IMR-90 (cell line): ENCODE data around the gene ABTB2. TPM values are rescaled to one million over a fixed set of nuclear protein-coding genes. Genes with fewer than 3 reads are reported as not detected.

Experiments used
- ATAC-seq: fragments of 200-7000 bp; cut with Tn5 transposase; 2 replicates; pipeline ENCODE4 v1.9.1; 2020; ENCODE audit warnings: low read depth, mild to moderate bottlenecking, moderate library complexity
- BruUV-seq: library from RNA; stranded (reverse); fragments of 400-500 nt; replicated peaks from 2 replicates; lab custom pipeline; 2021; lab: Mats Ljungman, UMichigan
- CTCF ChIA-PET: fragments of 300-600 bp; formaldehyde crosslinking; extraction: SDS; loops from one replicate; lab custom pipeline; 2021; ENCODE audit warnings: antibody characterized with exemption; lab: Yijun Ruan, JAX
- POLR2A ChIA-PET: fragments of 300-600 bp; sonication (Branson Sonifier 250); formaldehyde crosslinking; loops from one replicate; lab custom pipeline; 2022; ENCODE audit warnings: antibody characterized with exemption; ENCODE audit not compliant: unreplicated experiment; lab: Charles Lee
- DNase-seq: peaks from one replicate; pipeline ENCODE4 v3.0.0; 2013
- H2AFZ ChIP-seq: replicated peaks from 2 replicates; pipeline ENCODE3; 2013; ENCODE audit warnings: low read length, mild to moderate bottlenecking; ENCODE audit not compliant: poor library complexity
- H2AK5ac ChIP-seq: 2 replicates; pipeline ENCODE4 v1.6.1; 2013; ENCODE audit warnings: low read depth, low read length, inconsistent platforms
- H2AK9ac ChIP-seq: replicated peaks from 2 replicates; pipeline ENCODE3; 2013; ENCODE audit warnings: mild to moderate bottlenecking, low read depth, low read length, moderate library complexity; ENCODE audit not compliant: poor library complexity
- H2BK120ac ChIP-seq: 2 replicates; pipeline ENCODE4 v1.6.1; 2013; ENCODE audit warnings: low read depth, low read length, inconsistent platforms
- H2BK15ac ChIP-seq: 3 replicates; pipeline ENCODE4 v1.6.1; 2013; ENCODE audit warnings: low read depth, low read length, inconsistent platforms
- H2BK20ac ChIP-seq: 2 replicates; pipeline ENCODE4 v1.6.1; 2013; ENCODE audit warnings: low read depth, mild to moderate bottlenecking, inconsistent platforms, low read length, moderate library complexity
- H2BK5ac ChIP-seq: 2 replicates; pipeline ENCODE4 v1.6.1; 2013; ENCODE audit warnings: mild to moderate bottlenecking, low read depth, low read length, inconsistent platforms; ENCODE audit not compliant: poor library complexity, severe bottlenecking
- H3K14ac ChIP-seq: replicated peaks from 2 replicates; pipeline ENCODE4 v1.6.1; 2013; ENCODE audit warnings: low read depth, low read length, inconsistent platforms
- H3K18ac ChIP-seq: 2 replicates; pipeline ENCODE4 v1.6.1; 2013; ENCODE audit warnings: low read depth, low read length, control low read depth
- H3K23ac ChIP-seq: 2 replicates; pipeline ENCODE4 v1.6.1; 2013; ENCODE audit warnings: low read depth, low read length, inconsistent platforms
- H3K27ac ChIP-seq: 2 replicates; pipeline ENCODE4 v1.5.1; 2013; ENCODE audit warnings: mild to moderate bottlenecking, control low read depth, low read length; ENCODE audit not compliant: insufficient read depth
- H3K27me3 ChIP-seq: 2 replicates; pipeline ENCODE4 v1.6.1; 2013; ENCODE audit warnings: low read length; ENCODE audit not compliant: control insufficient read depth, insufficient read depth
- H3K36me3 ChIP-seq: 2 replicates; pipeline ENCODE4 v1.6.1; 2013; ENCODE audit warnings: low read length, mixed read lengths; ENCODE audit not compliant: control insufficient read depth, insufficient read depth
- H3K4ac ChIP-seq: 2 replicates; pipeline ENCODE4 v1.6.1; 2013; ENCODE audit warnings: low read depth, low read length, inconsistent platforms
- H3K4me1 ChIP-seq: 2 replicates; pipeline ENCODE4 v1.6.1; 2013; ENCODE audit warnings: low read length, mixed read lengths; ENCODE audit not compliant: control insufficient read depth, insufficient read depth
- H3K4me2 ChIP-seq: 2 replicates; pipeline ENCODE4 v1.6.1; 2013; ENCODE audit warnings: low read depth, mild to moderate bottlenecking, control low read depth, low read length, moderate library complexity
- H3K4me3 ChIP-seq: 2 replicates; pipeline ENCODE4 v1.5.1; 2013; ENCODE audit warnings: low read depth, mild to moderate bottlenecking, control low read depth, low read length, moderate library complexity; ENCODE audit not compliant: insufficient read depth
- H3K56ac ChIP-seq: 2 replicates; pipeline ENCODE4 v1.6.1; 2013; ENCODE audit warnings: low read length, inconsistent platforms; ENCODE audit not compliant: insufficient read depth; ENCODE audit errors: extremely low read depth
- H3K79me1 ChIP-seq, 2 experiments: 2 replicates each; pipeline ENCODE4 v1.6.1; 2013; ENCODE audit warnings: low read length in 2 of 2, inconsistent platforms in 1 of 2, low read depth in 1 of 2
- H3K9ac ChIP-seq: 2 replicates; pipeline ENCODE4 v1.6.1; 2013; ENCODE audit warnings: low read depth, low read length, control low read depth
- H3K9me1 ChIP-seq: 2 replicates; pipeline ENCODE4 v1.6.1; 2013; ENCODE audit warnings: low read length, inconsistent platforms; ENCODE audit not compliant: insufficient read depth
- H3K9me3 ChIP-seq: 2 replicates; pipeline ENCODE4 v1.6.1; 2013; ENCODE audit warnings: low read length; ENCODE audit not compliant: control insufficient read depth, insufficient read depth
- H4K20me1 ChIP-seq: 2 replicates; pipeline ENCODE4 v1.6.1; 2013; ENCODE audit warnings: low read length, inconsistent platforms; ENCODE audit not compliant: insufficient read depth
- H4K5ac ChIP-seq: 2 replicates; pipeline ENCODE4 v1.6.1; 2013; ENCODE audit warnings: mild to moderate bottlenecking, low read depth, low read length, control low read depth
- H4K8ac ChIP-seq, 2 experiments: 2 replicates each; pipeline ENCODE4 v1.6.1; 2013; ENCODE audit warnings: low read depth in 2 of 2, low read length in 2 of 2, control low read depth in 1 of 2, inconsistent platforms in 1 of 2
- H4K91ac ChIP-seq: 2 replicates; pipeline ENCODE4 v1.6.1; 2013; ENCODE audit warnings: low read depth, low read length, inconsistent platforms; ENCODE audit not compliant: insufficient read depth
- BHLHE40 ChIP-seq: fragments of 150-350 bp; IDR thresholded peaks from 2 replicates; pipeline ENCODE4 v1.6.1; 2016; ENCODE audit warnings: mild to moderate bottlenecking, low read depth, low read length
- CEBPB ChIP-seq: IDR thresholded peaks from 2 replicates; pipeline ENCODE4 v1.6.1; 2012; ENCODE audit warnings: low read depth, low read length, improper control_type of control experiment
- CHD1 ChIP-seq: IDR thresholded peaks from 2 replicates; pipeline ENCODE4 v1.6.1; 2012; ENCODE audit warnings: low read depth, low read length, improper control_type of control experiment
- CTCF ChIP-seq: conservative IDR thresholded peaks from 2 replicates; pipeline ENCODE4 v1.5.1; 2012; ENCODE audit warnings: mild to moderate bottlenecking, low read depth, low read length, improper control_type of control experiment
- FOS ChIP-seq: fragments of 150-350 bp; IDR thresholded peaks from 2 replicates; pipeline ENCODE4 v1.6.1; 2016; ENCODE audit warnings: low read depth, low read length
- MAFK ChIP-seq: IDR thresholded peaks from 2 replicates; pipeline ENCODE4 v1.6.1; 2012; ENCODE audit warnings: low read depth, low read length, improper control_type of control experiment
- MAZ ChIP-seq: IDR thresholded peaks from 2 replicates; pipeline ENCODE4 v1.6.1; 2012; ENCODE audit warnings: low read depth, mild to moderate bottlenecking, low read length, improper control_type of control experiment, moderate library complexity, borderline replicate concordance
- MXI1 ChIP-seq: IDR thresholded peaks from 2 replicates; pipeline ENCODE4 v1.6.1; 2012; ENCODE audit warnings: low read depth, mild to moderate bottlenecking, low read length, moderate library complexity, borderline replicate concordance
- NFE2L2 ChIP-seq: fragments of 150-350 bp; IDR thresholded peaks from 2 replicates; pipeline ENCODE4 v1.6.1; 2016; ENCODE audit warnings: low read depth, mild to moderate bottlenecking, low read length
- POLR2A ChIP-seq: IDR thresholded peaks from 2 replicates; pipeline ENCODE4 v1.6.1; 2012; ENCODE audit warnings: mild to moderate bottlenecking, low read depth, low read length
- RAD21 ChIP-seq: IDR thresholded peaks from 2 replicates; pipeline ENCODE4 v1.6.1; 2012; ENCODE audit warnings: low read length, improper control_type of control experiment
- RCOR1 ChIP-seq: IDR thresholded peaks from 2 replicates; pipeline ENCODE4 v1.6.1; 2012; ENCODE audit warnings: mild to moderate bottlenecking, low read length, improper control_type of control experiment; ENCODE audit not compliant: insufficient replicate concordance
- RFX5 ChIP-seq: IDR thresholded peaks from 2 replicates; pipeline ENCODE4 v1.8.0; 2012; ENCODE audit warnings: low read depth, mild to moderate bottlenecking, low read length, moderate library complexity
- SMC3 ChIP-seq: fragments of 150-350 bp; IDR thresholded peaks from 2 replicates; pipeline ENCODE4 v1.6.1; 2016; ENCODE audit warnings: low read depth, mild to moderate bottlenecking, antibody characterized with exemption, low read length, moderate library complexity
- USF2 ChIP-seq: fragments of 150-350 bp; IDR thresholded peaks from 2 replicates; pipeline ENCODE4 v1.6.1; 2017; ENCODE audit warnings: mild to moderate bottlenecking, antibody characterized with exemption, low read length, low read depth
- WGBS, 2 experiments: methylation state at CpG; one replicate each; pipeline versions ENCODE4 v1.1.5 to v1.1.7; 2013; ENCODE audit warnings: missing lambda C conversion rate in 2 of 2; ENCODE audit not compliant: insufficient read length in 1 of 2; ENCODE audit errors: extremely low coverage in 2 of 2; 5-methylcytosine and 5-hydroxymethylcytosine counted together
- dilution Hi-C: fragments of 300-500 bp; cut with HindIII; formaldehyde crosslinking; loops from one replicate; pipeline ENCODE4 v1.14.3; 2018; ENCODE audit warnings: low sequenced_read_pairs; ENCODE audit not compliant: unreplicated experiment
- in situ Hi-C: fragments of 300-500 bp; cut with MboI; formaldehyde crosslinking; loops from 3 replicates; pipeline ENCODE4 v1.14.3; 2019; ENCODE audit warnings: low sequenced_read_pairs, inconsistent platforms, mixed read lengths
- intact Hi-C: fragments of 100-400 bp; cut with micrococcal nuclease; formaldehyde crosslinking; loops from 2 replicates; pipeline ENCODE4 v1.10.0; 2022
- polyA plus RNA-seq, 3 experiments: library from polyadenylated mRNA; depleted of rRNA; stranded (reverse); fragments of >200 nt; gene quantifications; 2 replicates each; pipeline ENCODE4 v1.2.3, GENCODE V29; 2012; ENCODE audit warnings: low replicate concordance in 1 of 3
- total RNA-seq: library from RNA; depleted of rRNA; stranded (reverse); fragments of >200 nt; gene quantifications from 2 replicates; pipeline ENCODE4 v1.2.3, GENCODE V29; 2012
- TF ChIP-seq, protein P1 (sequence below): fragments of 150-350 bp; IDR thresholded peaks from 2 replicates; pipeline ENCODE4 v1.6.1; 2016; ENCODE audit warnings: low read depth, mild to moderate bottlenecking, low read length, moderate library complexity, borderline replicate concordance

Gene ABTB2
- total and polyA plus RNA-seq, 2 of the 4 experiments (the other 2 are of a cell fraction): 0.18 to 2.0 TPM

GRCh38 chr11:34324466-34324865, 33.3 kb downstream of the ABTB2 start:
- Histone ChIP-seq H2AK9ac (no peak overlapping the region), H4K91ac (no peak overlapping the region), H3K14ac (no peak overlapping the region), H3K56ac (no peak overlapping the region), H3K18ac (no peak overlapping the region), H3K36me3 (no peaks in the 10 kb centered on the region), H2BK120ac (no peak overlapping the region), H3K4me1 (peaks cover 2% of the 10 kb centered on the region; the same call in 1 of the 2 replicates), H3K9me3 (no peaks in the 10 kb centered on the region), H2BK5ac (no peak overlapping the region), H3K4me2 (no peak overlapping the region), H3K23ac (no peak overlapping the region), H3K27ac (no peak overlapping the region), H2AK5ac (no peak overlapping the region), H3K9me1 (no peaks in the 10 kb centered on the region), H2BK20ac (no peak overlapping the region), H4K8ac (no peak overlapping the region), H3K4me3 (no peak overlapping the region), H3K4ac (no peak overlapping the region), H2BK15ac (no peak overlapping the region), H3K9ac (no peak overlapping the region), H3K27me3 (peaks cover 10% of the 10 kb centered on the region), H4K20me1 (no peaks in the 10 kb centered on the region), H4K5ac (no peak overlapping the region), H2AFZ (no peak overlapping the region), H3K79me1 (no peaks in the 10 kb centered on the region)
- dilution Hi-C loops: no loop called here
- in situ Hi-C loops: no loop called here
- ATAC-seq: no peak
- ChIA-PET CTCF (interaction anchor here (1.1 kb wide), 1 partner anchor 16 kb away, joined by 3 read pairs; no protein-coding TSS in a partner anchor), POLR2A (no interaction called here)
- no CpG with 5 or more reads among the region's 3 CpGs for WGBS, 2 experiments
- BruUV-seq: no TSS peak
- DNase-seq: no peak
- intact Hi-C loops: no loop called here
- no peak for TF ChIP-seq FOS
- TF ChIP-seq CTCF: no peak
- TF ChIP-seq, protein P1, sequence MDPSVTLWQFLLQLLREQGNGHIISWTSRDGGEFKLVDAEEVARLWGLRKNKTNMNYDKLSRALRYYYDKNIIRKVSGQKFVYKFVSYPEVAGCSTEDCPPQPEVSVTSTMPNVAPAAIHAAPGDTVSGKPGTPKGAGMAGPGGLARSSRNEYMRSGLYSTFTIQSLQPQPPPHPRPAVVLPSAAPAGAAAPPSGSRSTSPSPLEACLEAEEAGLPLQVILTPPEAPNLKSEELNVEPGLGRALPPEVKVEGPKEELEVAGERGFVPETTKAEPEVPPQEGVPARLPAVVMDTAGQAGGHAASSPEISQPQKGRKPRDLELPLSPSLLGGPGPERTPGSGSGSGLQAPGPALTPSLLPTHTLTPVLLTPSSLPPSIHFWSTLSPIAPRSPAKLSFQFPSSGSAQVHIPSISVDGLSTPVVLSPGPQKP: no peak
- no peak for TF ChIP-seq CEBPB
- TF ChIP-seq BHLHE40: no peak
- TF ChIP-seq SMC3: no peak
- no peak for TF ChIP-seq RAD21
- no peak for TF ChIP-seq USF2
- no peak for TF ChIP-seq CHD1
- no peak for TF ChIP-seq POLR2A
- TF ChIP-seq NFE2L2: no peak
- no peak for TF ChIP-seq MAFK
- TF ChIP-seq MAZ: no peak
- no peak for TF ChIP-seq RFX5
- no peak for TF ChIP-seq RCOR1
- no peak for TF ChIP-seq MXI1
